Type B pancreatic cell (in vitro differentiated cells): ENCODE data around the gene AKAP1. TPM values are rescaled to one million over a fixed set of nuclear protein-coding genes. Genes with fewer than 3 reads are reported as not detected.

Source experiments
- DNase-seq: peaks from one replicate; pipeline ENCODE4 v3.0.0; 2021; ENCODE audit warnings: mixed read lengths; ENCODE audit not compliant: unreplicated experiment; ENCODE audit errors: extremely low spot score
- H3K27ac Mint-ChIP-seq: 2 replicates; pipeline ENCODE4 v1.8.0; 2021; ENCODE audit warnings: mild to moderate bottlenecking, mixed read lengths
- H3K27me3 Mint-ChIP-seq: 2 replicates; pipeline ENCODE4 v1.8.0; 2021; ENCODE audit warnings: mixed read lengths
- H3K36me3 Mint-ChIP-seq: 2 replicates; pipeline ENCODE4 v1.8.0; 2021; ENCODE audit warnings: mixed read lengths
- H3K4me1 Mint-ChIP-seq: one replicate; pipeline ENCODE4 v1.8.0; 2021; ENCODE audit warnings: mixed read lengths; ENCODE audit not compliant: unreplicated experiment
- H3K4me3 Mint-ChIP-seq: 2 replicates; pipeline ENCODE4 v1.8.0; 2021; ENCODE audit warnings: mild to moderate bottlenecking, mixed read lengths
- H3K9me3 Mint-ChIP-seq: 2 replicates; pipeline ENCODE4 v1.8.0; 2021; ENCODE audit warnings: mixed read lengths
- total RNA-seq: library from RNA; stranded (reverse); gene quantifications from 2 replicates; pipeline ENCODE4 v1.2.1, GENCODE V29; 2021; ENCODE audit warnings: low replicate concordance
- TF ChIP-seq, protein P1 (sequence below): fragments of 200-600 bp; sonication (generic); conservative IDR thresholded peaks from 2 replicates; pipeline ENCODE4 v1.5.0; 2021; ENCODE audit warnings: antibody characterized with exemption, mild to moderate bottlenecking

AKAP1 gene
- total RNA-seq, 1 donor from 2014 or later: 43.6 TPM

GRCh38 chr17:57124053-57124452 is 39.0 kb downstream of the AKAP1 start:
- DNase-seq: no peak
- H3K4me1 Mint-ChIP-seq: peaks cover 21% of the 10 kb centered on the region
- H3K27ac Mint-ChIP-seq: no peak overlapping the region
- no peak overlapping the region for H3K4me3 Mint-ChIP-seq
- peaks cover 13% of the 10 kb centered on the region for H3K36me3 Mint-ChIP-seq
- no peaks in the 10 kb centered on the region for H3K9me3 Mint-ChIP-seq
- no peaks in the 10 kb centered on the region for H3K27me3 Mint-ChIP-seq
- TF ChIP-seq, protein P1, sequence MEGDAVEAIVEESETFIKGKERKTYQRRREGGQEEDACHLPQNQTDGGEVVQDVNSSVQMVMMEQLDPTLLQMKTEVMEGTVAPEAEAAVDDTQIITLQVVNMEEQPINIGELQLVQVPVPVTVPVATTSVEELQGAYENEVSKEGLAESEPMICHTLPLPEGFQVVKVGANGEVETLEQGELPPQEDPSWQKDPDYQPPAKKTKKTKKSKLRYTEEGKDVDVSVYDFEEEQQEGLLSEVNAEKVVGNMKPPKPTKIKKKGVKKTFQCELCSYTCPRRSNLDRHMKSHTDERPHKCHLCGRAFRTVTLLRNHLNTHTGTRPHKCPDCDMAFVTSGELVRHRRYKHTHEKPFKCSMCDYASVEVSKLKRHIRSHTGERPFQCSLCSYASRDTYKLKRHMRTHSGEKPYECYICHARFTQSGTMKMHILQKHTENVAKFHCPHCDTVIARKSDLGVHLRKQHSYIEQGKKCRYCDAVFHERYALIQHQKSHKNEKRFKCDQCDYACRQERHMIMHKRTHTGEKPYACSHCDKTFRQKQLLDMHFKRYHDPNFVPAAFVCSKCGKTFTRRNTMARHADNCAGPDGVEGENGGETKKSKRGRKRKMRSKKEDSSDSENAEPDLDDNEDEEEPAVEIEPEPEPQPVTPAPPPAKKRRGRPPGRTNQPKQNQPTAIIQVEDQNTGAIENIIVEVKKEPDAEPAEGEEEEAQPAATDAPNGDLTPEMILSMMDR: no peak

GRCh38 chr17:57125406-57125805 is 40.4 kb downstream of the AKAP1 start:
- Mint-ChIP-seq H3K4me1 (peaks cover 21% of the 10 kb centered on the region), H3K36me3 (peaks cover 12% of the 10 kb centered on the region), H3K9me3 (no peaks in the 10 kb centered on the region), H3K27me3 (no peaks in the 10 kb centered on the region), H3K4me3 (no peak overlapping the region), H3K27ac (no peak overlapping the region)
- TF ChIP-seq, protein P1: no peak
- no peak for DNase-seq

DNA sequence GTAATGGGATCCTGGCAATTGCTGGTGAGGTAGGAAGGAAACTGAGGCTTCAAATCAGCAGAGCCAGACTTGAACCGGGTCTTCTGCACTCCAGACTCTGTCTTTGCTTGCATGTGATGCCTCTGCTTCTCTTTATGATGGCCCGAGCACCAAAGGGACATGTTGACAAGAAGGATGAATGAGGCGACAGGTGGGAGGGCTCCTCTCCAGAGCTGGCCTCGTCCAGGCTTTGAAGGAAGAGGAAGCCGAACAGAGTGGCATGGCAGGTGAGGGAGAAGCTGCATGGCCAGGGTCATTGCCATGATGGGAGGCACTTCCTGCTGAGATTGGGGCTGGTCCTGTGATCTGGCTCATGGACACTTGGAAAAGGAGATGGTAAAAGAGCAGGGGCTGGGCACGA is 40.8 kb downstream of the AKAP1 start:
- no peaks in the 10 kb centered on the region for H3K9me3 Mint-ChIP-seq
- peaks cover 2% of the 10 kb centered on the region for H3K27me3 Mint-ChIP-seq
- TF ChIP-seq, protein P1: no peak
- DNase-seq: no peak
- H3K4me1 Mint-ChIP-seq: peaks cover 25% of the 10 kb centered on the region
- no peak overlapping the region for H3K4me3 Mint-ChIP-seq
- peaks cover 9% of the 10 kb centered on the region for H3K36me3 Mint-ChIP-seq
- peak overlapping the region; percentile 53 for H3K27ac Mint-ChIP-seq

GRCh38 chr17:57130708-57131461 is 45.8 kb downstream of the AKAP1 start:
- Mint-ChIP-seq H3K9me3 (no peaks in the 10 kb centered on the region), H3K36me3 (peaks cover 2% of the 10 kb centered on the region), H3K4me3 (peak overlapping the region; percentile 61), H3K27ac (no peak overlapping the region), H3K27me3 (peaks cover 6% of the 10 kb centered on the region), H3K4me1 (peaks cover 29% of the 10 kb centered on the region)
- TF ChIP-seq, protein P1: peak; percentile 97
- DNase-seq: peak; percentile 82

- Mint-ChIP-seq H3K4me1 (peaks cover 35% of the 10 kb centered on the region), H3K27me3 (peaks cover 6% of the 10 kb centered on the region), H3K27ac (peak overlapping the region; percentile 30), H3K4me3 (no peak overlapping the region), H3K36me3 (no peaks in the 10 kb centered on the region), H3K9me3 (no peaks in the 10 kb centered on the region)
- TF ChIP-seq, protein P1: no peak
- DNase-seq: no peak
Observed at GRCh38 chr17:57132663-57133062, 47.6 kb downstream of the AKAP1 start.
